Measurements from ENCODE around the gene ATP5F1B.

Gene ATP5F1B

GRCh38 chr12:56636675-56637540, 8.9 kb downstream of the ATP5F1B start:
- peaks cover 34% of the 10 kb centered on the region for H3F3A ChIP-seq (ENCODE audit: insufficient read depth)
- H3K9me2 ChIP-seq (replicated peaks; ENCODE audit: insufficient read depth, low read length), result no peaks in the 10 kb centered on the region
- peak overlapping the region; percentile 60 for H3K4me3 ChIP-seq (ENCODE audit: insufficient read depth, low read length, poor library complexity, severe bottlenecking)
- peak overlapping the region; percentile 39 for H2AFZ ChIP-seq (ENCODE audit: low read depth, low read length, severe bottlenecking)
- TF ChIP-seq, protein P1, sequence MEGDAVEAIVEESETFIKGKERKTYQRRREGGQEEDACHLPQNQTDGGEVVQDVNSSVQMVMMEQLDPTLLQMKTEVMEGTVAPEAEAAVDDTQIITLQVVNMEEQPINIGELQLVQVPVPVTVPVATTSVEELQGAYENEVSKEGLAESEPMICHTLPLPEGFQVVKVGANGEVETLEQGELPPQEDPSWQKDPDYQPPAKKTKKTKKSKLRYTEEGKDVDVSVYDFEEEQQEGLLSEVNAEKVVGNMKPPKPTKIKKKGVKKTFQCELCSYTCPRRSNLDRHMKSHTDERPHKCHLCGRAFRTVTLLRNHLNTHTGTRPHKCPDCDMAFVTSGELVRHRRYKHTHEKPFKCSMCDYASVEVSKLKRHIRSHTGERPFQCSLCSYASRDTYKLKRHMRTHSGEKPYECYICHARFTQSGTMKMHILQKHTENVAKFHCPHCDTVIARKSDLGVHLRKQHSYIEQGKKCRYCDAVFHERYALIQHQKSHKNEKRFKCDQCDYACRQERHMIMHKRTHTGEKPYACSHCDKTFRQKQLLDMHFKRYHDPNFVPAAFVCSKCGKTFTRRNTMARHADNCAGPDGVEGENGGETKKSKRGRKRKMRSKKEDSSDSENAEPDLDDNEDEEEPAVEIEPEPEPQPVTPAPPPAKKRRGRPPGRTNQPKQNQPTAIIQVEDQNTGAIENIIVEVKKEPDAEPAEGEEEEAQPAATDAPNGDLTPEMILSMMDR (IDR thresholded peaks at IDR 0.05; ENCODE audit: insufficient read depth, low read length, poor library complexity, severe bottlenecking), result peak; percentile 92
- no peak for TF ChIP-seq EZH2phosphoT487 (conservative IDR thresholded peaks at IDR 0.05; ENCODE audit: low read length)
- no peaks in the 10 kb centered on the region for H3K27me3 ChIP-seq (ENCODE audit: low read length)
- no peaks in the 10 kb centered on the region for H3K9me3 ChIP-seq (ENCODE audit: insufficient read depth, low read length)
- H3K36me3 ChIP-seq (ENCODE audit: low read length), result peaks cover 19% of the 10 kb centered on the region
- no peaks in the 10 kb centered on the region for H4K20me1 ChIP-seq (ENCODE audit: low read depth, low read length)
- H3K27ac ChIP-seq (ENCODE audit: low read depth, low read length), result peak overlapping the region; percentile 84
- H3K9ac ChIP-seq (ENCODE audit: low read length), result peak overlapping the region; percentile 59
- peaks cover 14% of the 10 kb centered on the region; the same call in 1 of the 2 replicates for H3K79me2 ChIP-seq (ENCODE audit: insufficient read depth, low read length)
- H3K4me2 ChIP-seq (ENCODE audit: low read depth, low read length, poor library complexity, severe bottlenecking), result peak overlapping the region; percentile 76

DNA sequence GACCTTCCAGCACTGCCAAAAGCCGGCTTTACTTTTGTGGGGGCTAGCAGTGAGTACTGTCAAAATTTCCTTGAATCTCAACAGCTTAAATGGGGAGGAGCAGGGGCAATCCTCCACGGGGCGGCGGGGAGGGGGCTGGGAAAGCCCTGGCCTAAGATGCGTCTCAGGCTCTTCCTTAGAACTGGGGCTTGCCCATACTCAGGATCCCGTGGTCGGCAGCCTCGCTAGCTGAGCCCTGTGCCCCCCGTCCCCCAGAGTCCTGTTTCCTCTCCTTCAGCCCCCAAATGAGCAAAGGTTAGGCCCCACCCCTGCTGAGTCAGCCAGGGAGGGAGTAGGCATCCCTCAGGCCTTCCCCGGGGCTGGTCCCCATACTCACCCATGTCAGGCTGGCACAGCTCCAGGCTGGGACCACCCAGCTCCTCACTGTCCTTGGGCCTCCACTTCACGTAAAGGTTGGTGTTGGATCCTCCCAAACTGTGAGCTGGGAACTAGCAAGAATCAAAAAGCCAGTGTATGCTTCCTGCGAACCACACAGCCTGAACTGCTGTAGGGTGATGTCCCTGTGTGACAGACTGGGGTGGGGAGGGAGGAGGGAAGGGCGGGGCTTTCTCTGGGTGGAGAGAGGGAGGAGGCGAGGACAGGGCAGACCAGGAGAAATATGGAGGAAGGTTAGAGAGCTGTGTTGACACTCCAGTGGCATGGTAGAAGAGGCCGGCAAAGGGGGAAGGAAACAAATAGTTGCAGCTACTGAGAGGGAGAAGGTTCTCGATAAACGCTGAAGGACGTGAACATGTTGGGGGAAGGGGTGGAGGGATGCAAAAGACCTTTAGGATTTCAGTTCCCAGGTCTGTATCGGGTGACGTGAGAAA, 9.7 kb downstream of the ATP5F1B start:
- no peaks in the 10 kb centered on the region for H3K9me2 ChIP-seq (replicated peaks; ENCODE audit: insufficient read depth, low read length)
- H3K79me2 ChIP-seq (ENCODE audit: insufficient read depth, low read length), result peaks cover 12% of the 10 kb centered on the region; the same call in 1 of the 2 replicates
- H3K27ac ChIP-seq (ENCODE audit: low read depth, low read length), result peak overlapping the region; percentile 84
- H3K4me3 ChIP-seq (ENCODE audit: insufficient read depth, low read length, poor library complexity, severe bottlenecking), result peak overlapping the region; percentile 60
- no peaks in the 10 kb centered on the region for H3K27me3 ChIP-seq (ENCODE audit: low read length)
- H3K9me3 ChIP-seq (ENCODE audit: insufficient read depth, low read length), result no peaks in the 10 kb centered on the region
- H3K4me2 ChIP-seq (ENCODE audit: low read depth, low read length, poor library complexity, severe bottlenecking), result peak overlapping the region; percentile 76
- H2AFZ ChIP-seq (ENCODE audit: low read depth, low read length, severe bottlenecking), result peak overlapping the region; percentile 39
- TF ChIP-seq EZH2phosphoT487 (conservative IDR thresholded peaks at IDR 0.05; ENCODE audit: low read length), result no peak
- TF ChIP-seq, protein P1 (IDR thresholded peaks at IDR 0.05; ENCODE audit: insufficient read depth, low read length, poor library complexity, severe bottlenecking), result no peak
- H3K9ac ChIP-seq (ENCODE audit: low read length), result peak overlapping the region; percentile 59
- H3F3A ChIP-seq (ENCODE audit: insufficient read depth), result peaks cover 34% of the 10 kb centered on the region
- H3K36me3 ChIP-seq (ENCODE audit: low read length), result peaks cover 19% of the 10 kb centered on the region
- H4K20me1 ChIP-seq (ENCODE audit: low read depth, low read length), result no peaks in the 10 kb centered on the region

DNA sequence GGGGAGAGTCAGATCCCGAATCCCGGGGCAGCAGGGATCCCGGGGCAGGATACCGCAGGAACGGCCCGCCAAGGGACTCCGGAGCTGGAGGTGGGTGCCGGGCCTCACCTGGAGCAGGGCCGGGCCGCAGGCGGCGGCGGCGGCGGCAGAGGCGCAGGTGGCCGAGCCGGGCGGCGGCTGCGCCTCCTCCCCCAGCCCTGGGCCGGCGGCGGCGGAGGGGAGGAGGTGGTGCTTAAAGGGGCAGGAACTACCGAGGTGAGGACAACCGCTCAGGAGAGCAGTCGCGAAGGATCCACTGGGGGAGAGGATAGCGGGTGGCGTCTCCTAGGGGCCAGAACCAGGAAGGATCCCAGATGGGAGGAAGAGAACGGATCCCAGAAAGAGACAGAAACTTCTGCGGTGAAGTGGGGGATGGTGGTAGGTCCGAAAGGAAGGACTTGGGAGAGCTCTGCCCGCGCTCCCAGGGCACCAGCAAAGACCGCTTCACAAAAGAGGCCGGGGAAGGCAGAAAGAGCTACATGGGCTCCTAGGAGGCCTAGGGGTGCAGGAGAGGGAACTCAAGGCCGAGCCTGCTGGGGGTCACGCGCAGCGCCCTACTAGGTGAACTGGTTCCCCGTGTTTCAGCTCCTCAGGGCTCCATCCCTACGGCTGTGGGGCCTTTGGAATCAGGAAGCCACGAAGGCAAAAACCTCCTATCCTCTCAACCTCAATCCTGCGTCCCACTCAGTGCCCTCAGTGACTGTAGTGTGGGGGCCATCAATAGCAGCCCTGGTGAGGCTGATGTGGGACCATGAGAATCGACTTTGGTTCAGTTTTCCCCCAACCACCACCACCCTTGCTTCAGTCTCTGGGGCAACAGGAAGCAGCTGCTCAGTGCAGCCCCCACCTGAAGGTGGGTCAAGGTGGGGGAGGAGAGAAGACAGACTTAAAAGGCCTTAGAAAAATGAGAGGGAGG, 10.7 kb downstream of the ATP5F1B start:
- TF ChIP-seq, protein P1 (IDR thresholded peaks at IDR 0.05; ENCODE audit: insufficient read depth, low read length, poor library complexity, severe bottlenecking), result no peak
- TF ChIP-seq EZH2phosphoT487 (conservative IDR thresholded peaks at IDR 0.05; ENCODE audit: low read length), result no peak
- Histone ChIP-seq H3K4me2 (ENCODE audit: low read depth, low read length, poor library complexity, severe bottlenecking) (peak overlapping the region; percentile 76), H3K27ac (ENCODE audit: low read depth, low read length) (peak overlapping the region; percentile 84), H3K27me3 (ENCODE audit: low read length) (no peaks in the 10 kb centered on the region), H3K36me3 (ENCODE audit: low read length) (peaks cover 16% of the 10 kb centered on the region), H3K9me3 (ENCODE audit: insufficient read depth, low read length) (no peaks in the 10 kb centered on the region), H3K4me3 (ENCODE audit: insufficient read depth, low read length, poor library complexity, severe bottlenecking) (peak overlapping the region; percentile 60), H3K9ac (ENCODE audit: low read length) (peak overlapping the region; percentile 59), H3F3A (ENCODE audit: insufficient read depth) (peaks cover 34% of the 10 kb centered on the region), H4K20me1 (ENCODE audit: low read depth, low read length) (no peaks in the 10 kb centered on the region), H3K79me2 (ENCODE audit: insufficient read depth, low read length) (peaks cover 12% of the 10 kb centered on the region; the same call in 1 of the 2 replicates), H2AFZ (ENCODE audit: low read depth, low read length, severe bottlenecking) (peak overlapping the region; percentile 39), H3K9me2 (replicated peaks; ENCODE audit: insufficient read depth, low read length) (no peaks in the 10 kb centered on the region)
